Neural progenitor cell (in vitro differentiated cells): Measurements from ENCODE around the gene CEP76. TPM values are rescaled to one million over a fixed set of nuclear protein-coding genes. Genes with fewer than 3 reads are reported as not detected.

Source experiments
- DNase-seq: peaks from one replicate; pipeline ENCODE4 v3.0.0-alpha.2; 2016; ENCODE audit warnings: low spot score
- H2AFZ ChIP-seq: fragments of 200-600 bp; sonication (generic); replicated peaks from 2 replicates; pipeline ENCODE4 v1.6.1; 2016; ENCODE audit warnings: antibody characterized with exemption
- H3F3A ChIP-seq: fragments of 200-600 bp; sonication (generic); 2 replicates; pipeline ENCODE4 v1.6.1; 2016; ENCODE audit warnings: antibody characterized with exemption, low read depth
- H3K27ac ChIP-seq: fragments of 200-600 bp; sonication (generic); 2 replicates; pipeline ENCODE4 v1.5.1; 2016; ENCODE audit warnings: mild to moderate bottlenecking
- H3K27me3 ChIP-seq: fragments of 200-600 bp; sonication (generic); 2 replicates; pipeline ENCODE4 v1.6.1; 2016; ENCODE audit warnings: mild to moderate bottlenecking, moderate library complexity
- H3K36me3 ChIP-seq: fragments of 200-600 bp; sonication (generic); 2 replicates; pipeline ENCODE4 v1.5.1; 2016
- H3K4me1 ChIP-seq: fragments of 200-600 bp; sonication (generic); 2 replicates; pipeline ENCODE4 v1.6.1; 2016; ENCODE audit warnings: mixed run types
- H3K4me2 ChIP-seq: fragments of 200-600 bp; sonication (generic); 2 replicates; pipeline ENCODE4 v1.6.1; 2016
- H3K4me3 ChIP-seq: fragments of 200-600 bp; sonication (generic); 2 replicates; pipeline ENCODE4 v1.5.1; 2016
- H3K79me2 ChIP-seq: fragments of 200-600 bp; sonication (generic); 2 replicates; pipeline ENCODE4 v1.6.1; 2016; ENCODE audit warnings: low read depth
- H3K9ac ChIP-seq: fragments of 200-600 bp; sonication (generic); 2 replicates; pipeline ENCODE4 v1.6.1; 2016
- H3K9me3 ChIP-seq: fragments of 200-600 bp; sonication (generic); 2 replicates; pipeline ENCODE4 v1.5.1; 2016; ENCODE audit warnings: low read depth
- H4K20me1 ChIP-seq: fragments of 200-600 bp; sonication (generic); 2 replicates; pipeline ENCODE4 v1.6.1; 2016; ENCODE audit warnings: low read depth
- H3K27ac Mint-ChIP-seq: 3 replicates; pipeline ENCODE4 v1.8.0; 2021; ENCODE audit warnings: mixed read lengths
- H3K27me3 Mint-ChIP-seq: 2 replicates; pipeline ENCODE4 v1.8.0; 2022; ENCODE audit warnings: low read depth, mild to moderate bottlenecking, inconsistent platforms, moderate library complexity, mixed read lengths; ENCODE audit not compliant: insufficient read depth
- H3K36me3 Mint-ChIP-seq: 3 replicates; pipeline ENCODE4 v1.8.0; 2021; ENCODE audit warnings: mixed read lengths
- H3K4me1 Mint-ChIP-seq: 3 replicates; pipeline ENCODE4 v1.8.0; 2021; ENCODE audit warnings: mixed read lengths
- H3K4me3 Mint-ChIP-seq: 3 replicates; pipeline ENCODE4 v1.8.0; 2021; ENCODE audit warnings: mild to moderate bottlenecking, moderate library complexity, mixed read lengths
- H3K9me3 Mint-ChIP-seq: 3 replicates; pipeline ENCODE4 v1.8.0; 2020; ENCODE audit warnings: mixed read lengths
- EZH2 ChIP-seq: fragments of 200-600 bp; sonication (generic); IDR thresholded peaks from 2 replicates; pipeline ENCODE4 v1.6.1; 2017; ENCODE audit warnings: antibody characterized with exemption, mild to moderate bottlenecking, moderate library complexity
- EZH2phosphoT487 ChIP-seq: fragments of 200-600 bp; sonication (generic); IDR thresholded peaks from 2 replicates; pipeline ENCODE4 v1.6.1; 2017; ENCODE audit warnings: antibody characterized with exemption
- total RNA-seq: library from RNA; depleted of rRNA; stranded (reverse); fragments of >200 nt; gene quantifications from 2 replicates; pipeline ENCODE4 v1.2.3, GENCODE V29; 2015; ENCODE audit warnings: low replicate concordance
- TF ChIP-seq, protein P1 (sequence below): fragments of 200-600 bp; sonication (generic); IDR thresholded peaks from 2 replicates; pipeline ENCODE4 v1.5.1; 2017; ENCODE audit warnings: antibody characterized with exemption, mild to moderate bottlenecking

Gene CEP76
- total RNA-seq, 1 donor from 2014 or later, result 44.8 TPM

- Histone ChIP-seq H3K79me2 (peaks cover 52% of the 10 kb centered on the region), H3K36me3 (no peaks in the 10 kb centered on the region), H3K27me3 (peaks cover 21% of the 10 kb centered on the region), H3K9me3 (no peaks in the 10 kb centered on the region), H3K27ac (no peak overlapping the region), H3K4me3 (no peak overlapping the region), H3K4me1 (peaks cover 21% of the 10 kb centered on the region), H3F3A (peaks cover 6% of the 10 kb centered on the region), H4K20me1 (peaks cover 23% of the 10 kb centered on the region), H3K9ac (no peak overlapping the region), H3K4me2 (no peak overlapping the region), H2AFZ (no peak overlapping the region)
- H3K4me3 Mint-ChIP-seq, result no peak overlapping the region
- H3K27me3 Mint-ChIP-seq, result peaks cover 7% of the 10 kb centered on the region
- peaks cover 2% of the 10 kb centered on the region for H3K36me3 Mint-ChIP-seq
- DNase-seq, result peak; percentile 24
- TF ChIP-seq EZH2phosphoT487, result no peak
- TF ChIP-seq, protein P1, sequence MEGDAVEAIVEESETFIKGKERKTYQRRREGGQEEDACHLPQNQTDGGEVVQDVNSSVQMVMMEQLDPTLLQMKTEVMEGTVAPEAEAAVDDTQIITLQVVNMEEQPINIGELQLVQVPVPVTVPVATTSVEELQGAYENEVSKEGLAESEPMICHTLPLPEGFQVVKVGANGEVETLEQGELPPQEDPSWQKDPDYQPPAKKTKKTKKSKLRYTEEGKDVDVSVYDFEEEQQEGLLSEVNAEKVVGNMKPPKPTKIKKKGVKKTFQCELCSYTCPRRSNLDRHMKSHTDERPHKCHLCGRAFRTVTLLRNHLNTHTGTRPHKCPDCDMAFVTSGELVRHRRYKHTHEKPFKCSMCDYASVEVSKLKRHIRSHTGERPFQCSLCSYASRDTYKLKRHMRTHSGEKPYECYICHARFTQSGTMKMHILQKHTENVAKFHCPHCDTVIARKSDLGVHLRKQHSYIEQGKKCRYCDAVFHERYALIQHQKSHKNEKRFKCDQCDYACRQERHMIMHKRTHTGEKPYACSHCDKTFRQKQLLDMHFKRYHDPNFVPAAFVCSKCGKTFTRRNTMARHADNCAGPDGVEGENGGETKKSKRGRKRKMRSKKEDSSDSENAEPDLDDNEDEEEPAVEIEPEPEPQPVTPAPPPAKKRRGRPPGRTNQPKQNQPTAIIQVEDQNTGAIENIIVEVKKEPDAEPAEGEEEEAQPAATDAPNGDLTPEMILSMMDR, result no peak
- no peak for TF ChIP-seq EZH2
- no peaks in the 10 kb centered on the region for H3K9me3 Mint-ChIP-seq
- H3K27ac Mint-ChIP-seq, result no peak overlapping the region
- H3K4me1 Mint-ChIP-seq, result peaks cover 36% of the 10 kb centered on the region
Measured at GRCh38 chr18:12652861-12653401, 49.6 kb downstream of the CEP76 start.

DNA sequence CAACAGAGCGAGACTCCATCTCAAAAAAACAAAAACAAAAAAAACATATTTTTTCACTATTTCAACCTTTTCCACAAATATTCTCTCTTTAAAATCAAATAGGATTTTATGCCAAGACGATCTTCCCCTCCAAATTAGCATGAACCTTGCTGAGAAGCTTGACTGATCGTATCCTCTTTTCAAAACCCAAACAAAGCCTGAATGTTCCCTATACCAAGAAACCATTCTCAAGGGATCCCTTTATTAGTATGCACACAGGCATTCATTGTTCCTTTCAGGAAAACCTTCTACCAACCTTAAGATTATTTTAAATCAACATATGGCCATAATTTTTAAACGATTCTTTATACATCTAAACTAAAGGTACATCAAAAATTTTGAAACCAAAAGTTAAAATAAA lies 50.9 kb downstream of the CEP76 start:
- H3K4me3 ChIP-seq, result no peak overlapping the region
- H3K36me3 Mint-ChIP-seq, result peaks cover 4% of the 10 kb centered on the region
- H3K27ac Mint-ChIP-seq, result peak overlapping the region; percentile 4
- TF ChIP-seq EZH2phosphoT487, result no peak
- H3K9me3 Mint-ChIP-seq, result no peaks in the 10 kb centered on the region
- H3K9ac ChIP-seq, result no peak overlapping the region
- peak overlapping the region; percentile 14 for H3K4me2 ChIP-seq
- H3K9me3 ChIP-seq, result no peaks in the 10 kb centered on the region
- peaks cover 4% of the 10 kb centered on the region for H3K27me3 Mint-ChIP-seq
- H4K20me1 ChIP-seq, result peaks cover 21% of the 10 kb centered on the region
- peaks cover 53% of the 10 kb centered on the region for H3K79me2 ChIP-seq
- no peak overlapping the region for H2AFZ ChIP-seq
- peaks cover 34% of the 10 kb centered on the region for H3K4me1 Mint-ChIP-seq
- no peaks in the 10 kb centered on the region for H3K36me3 ChIP-seq
- H3K27ac ChIP-seq, result no peak overlapping the region
- DNase-seq, result peak; percentile 38
- H3K4me1 ChIP-seq, result peaks cover 19% of the 10 kb centered on the region
- H3K27me3 ChIP-seq, result peaks cover 13% of the 10 kb centered on the region
- H3F3A ChIP-seq, result peaks cover 6% of the 10 kb centered on the region
- no peak overlapping the region for H3K4me3 Mint-ChIP-seq

DNA sequence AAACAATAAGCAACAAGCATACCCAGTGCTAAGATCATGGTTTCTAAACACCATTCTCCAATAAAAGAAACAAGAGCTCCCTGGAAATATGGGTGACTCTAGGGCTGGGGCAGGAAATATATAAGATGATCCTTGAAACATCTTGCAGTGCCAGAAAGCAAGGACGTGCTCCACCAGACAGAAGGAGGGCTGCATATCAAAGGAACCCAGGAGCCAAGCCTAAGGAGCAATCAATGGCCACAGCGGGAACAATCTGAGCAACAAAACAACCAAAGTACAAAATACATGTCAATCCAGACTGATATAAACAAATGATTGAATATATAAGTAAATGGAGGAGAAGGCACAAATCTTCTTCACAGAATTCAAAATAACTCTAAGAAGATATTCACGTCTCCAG lies 54.8 kb downstream of the CEP76 start:
- H3K79me2 ChIP-seq, result peaks cover 37% of the 10 kb centered on the region
- H3K9ac ChIP-seq, result no peak overlapping the region
- H3F3A ChIP-seq, result peaks cover 2% of the 10 kb centered on the region
- no peak for DNase-seq
- Mint-ChIP-seq H3K27me3 (no peaks in the 10 kb centered on the region), H3K4me1 (peaks cover 16% of the 10 kb centered on the region), H3K27ac (no peak overlapping the region), H3K4me3 (no peak overlapping the region), H3K9me3 (no peaks in the 10 kb centered on the region), H3K36me3 (peaks cover 4% of the 10 kb centered on the region)
- H3K4me3 ChIP-seq, result no peak overlapping the region
- H3K4me2 ChIP-seq, result no peak overlapping the region
- H4K20me1 ChIP-seq, result peaks cover 4% of the 10 kb centered on the region
- no peak overlapping the region for H2AFZ ChIP-seq
- TF ChIP-seq EZH2, result no peak
- TF ChIP-seq, protein P1, result no peak
- no peak overlapping the region for H3K27ac ChIP-seq
- H3K4me1 ChIP-seq, result peaks cover 12% of the 10 kb centered on the region
- H3K9me3 ChIP-seq, result no peaks in the 10 kb centered on the region
- H3K36me3 ChIP-seq, result no peaks in the 10 kb centered on the region
- no peaks in the 10 kb centered on the region for H3K27me3 ChIP-seq

- Mint-ChIP-seq H3K4me3 (no peak overlapping the region), H3K36me3 (peaks cover 6% of the 10 kb centered on the region), H3K9me3 (no peaks in the 10 kb centered on the region), H3K27me3 (no peaks in the 10 kb centered on the region), H3K27ac (no peak overlapping the region), H3K4me1 (no peaks in the 10 kb centered on the region)
- Histone ChIP-seq H3K4me3 (no peak overlapping the region), H3K27me3 (no peaks in the 10 kb centered on the region), H3K9ac (no peak overlapping the region), H3K79me2 (peaks cover 19% of the 10 kb centered on the region), H3K4me1 (no peaks in the 10 kb centered on the region), H3K9me3 (no peaks in the 10 kb centered on the region), H3K27ac (no peak overlapping the region), H3K36me3 (no peaks in the 10 kb centered on the region), H3K4me2 (no peak overlapping the region), H4K20me1 (peaks cover 3% of the 10 kb centered on the region), H2AFZ (no peak overlapping the region), H3F3A (no peaks in the 10 kb centered on the region)
- DNase-seq, result no peak
- no peak for TF ChIP-seq EZH2
- TF ChIP-seq, protein P1, result no peak
- TF ChIP-seq EZH2phosphoT487, result no peak
Measured at GRCh38 chr18:12645751-12646203, 56.7 kb downstream of the CEP76 start.
